Mesodermal cell (in vitro differentiated cells): ENCODE measurements around the gene ACOX3.
"Not testable (repeated sequence)": the region's sequence is repeated elsewhere in the genome, so short reads cannot be mapped to it uniquely, and the experiment has no call there.

Experiments
- H3K27ac ChIP-seq: 2 replicates; pipeline ENCODE4 v1.7.0; 2013; ENCODE audit warnings: mild to moderate bottlenecking, low read depth, low read length, moderate library complexity; ENCODE audit not compliant: severe bottlenecking
- H3K36me3 ChIP-seq: 2 replicates; pipeline ENCODE4 v1.7.1; 2013; ENCODE audit warnings: mild to moderate bottlenecking, low read length, moderate library complexity; ENCODE audit not compliant: control insufficient read depth, insufficient read depth
- H3K4me1 ChIP-seq: one replicate; pipeline ENCODE4 v1.7.1; 2013; ENCODE audit warnings: mild to moderate bottlenecking, low read length; ENCODE audit not compliant: insufficient read depth, control insufficient read depth, poor library complexity, severe bottlenecking
- H3K4me3 ChIP-seq: 2 replicates; pipeline ENCODE4 v1.7.0; 2013; ENCODE audit warnings: low read length, control low read depth, mild to moderate bottlenecking; ENCODE audit not compliant: insufficient read depth, poor library complexity, severe bottlenecking; ENCODE audit errors: extremely low read depth
- H3K9me3 ChIP-seq: 2 replicates; pipeline ENCODE4 v1.7.1; 2013; ENCODE audit warnings: mild to moderate bottlenecking, low read length, moderate library complexity; ENCODE audit not compliant: control insufficient read depth
- WGBS, 2 experiments: methylation state at CpG; one replicate each; pipeline ENCODE4 v1.1.5; 2013; ENCODE audit warnings: missing lambda C conversion rate in 2 of 2; ENCODE audit not compliant: insufficient coverage in 2 of 2; 5-methylcytosine and 5-hydroxymethylcytosine counted together

ACOX3 gene

DNA sequence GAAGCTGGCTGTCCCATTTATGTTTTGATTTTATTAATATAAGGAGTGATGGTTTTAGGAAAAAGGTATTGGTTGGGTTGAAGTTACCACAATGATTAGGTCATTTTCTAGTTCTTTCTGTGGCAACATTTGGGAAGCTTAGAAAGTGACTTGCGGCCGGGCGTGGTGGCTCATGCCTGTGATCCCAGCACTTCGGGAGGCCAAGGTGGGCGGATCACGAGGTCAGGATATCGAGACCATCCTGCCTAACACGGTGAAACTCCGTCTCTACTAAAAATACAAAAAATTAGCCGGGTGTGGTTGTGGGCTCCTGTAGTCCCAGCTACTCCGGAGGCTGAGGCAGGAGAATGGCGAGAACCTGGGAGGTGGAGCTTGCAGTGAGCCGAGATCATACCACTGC, 54.4 kb downstream of the ACOX3 start:
- peaks cover 10% of the 10 kb centered on the region for H3K36me3 ChIP-seq
- 95 to 98% methylated on average over 7 of the region's 13 CpGs for WGBS, 2 experiments
- not testable (repeated sequence) for H3K9me3 ChIP-seq, H3K27ac ChIP-seq, H3K4me3 ChIP-seq, H3K4me1 ChIP-seq

DNA sequence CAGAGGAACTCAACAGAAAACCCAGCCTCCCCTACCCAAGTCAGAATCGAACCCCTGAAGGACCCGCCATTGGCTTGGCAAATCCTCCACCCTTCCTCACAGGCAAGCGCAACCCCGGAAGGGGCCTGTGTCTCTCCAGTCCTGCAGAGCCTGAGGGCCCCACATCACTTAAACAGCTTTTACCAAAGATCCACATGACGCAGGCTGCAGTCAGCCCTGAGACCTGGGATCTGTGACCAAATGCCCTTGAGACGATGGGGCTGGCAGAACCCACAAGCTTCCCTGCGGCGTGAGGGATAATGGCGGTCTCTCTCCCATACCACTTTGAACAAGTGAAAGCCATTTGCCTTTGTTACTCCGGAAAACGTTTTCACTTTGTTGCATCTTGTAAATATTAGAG, 54.9 kb downstream of the ACOX3 start:
- peaks cover 5% of the 10 kb centered on the region for H3K4me1 ChIP-seq
- WGBS, 2 experiments = 96 to 99% methylated on average over 9 to 10 of the region's 11 CpGs
- H3K36me3 ChIP-seq = peaks cover 14% of the 10 kb centered on the region
- no peaks in the 10 kb centered on the region for H3K9me3 ChIP-seq
- no peak overlapping the region for H3K4me3 ChIP-seq
- no peak overlapping the region for H3K27ac ChIP-seq

DNA sequence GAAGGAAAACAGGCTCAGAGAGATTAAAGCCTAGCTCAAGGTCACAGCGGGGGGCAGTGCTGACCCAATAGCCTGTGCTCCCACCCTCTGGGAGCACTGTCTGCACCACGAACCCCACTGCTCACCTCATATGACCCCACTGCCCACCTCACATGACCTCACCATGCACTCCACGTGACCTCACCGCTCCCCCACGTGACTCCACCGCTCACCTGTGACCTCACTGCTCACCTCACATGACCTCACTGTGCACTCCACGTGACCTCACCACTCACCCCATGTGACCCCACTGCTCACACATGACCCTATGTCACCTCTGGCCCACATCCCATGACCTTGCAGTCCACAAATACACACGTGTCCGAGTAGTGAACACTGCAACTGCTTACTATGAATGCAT, 55.4 kb downstream of the ACOX3 start:
- H3K36me3 ChIP-seq = peaks cover 14% of the 10 kb centered on the region
- H3K4me1 ChIP-seq = peaks cover 5% of the 10 kb centered on the region
- no peaks in the 10 kb centered on the region for H3K9me3 ChIP-seq
- no peak overlapping the region for H3K27ac ChIP-seq
- no peak overlapping the region for H3K4me3 ChIP-seq
- WGBS, 2 experiments = 96 to 100% methylated on average over 7 to 9 of the region's 9 CpGs

DNA sequence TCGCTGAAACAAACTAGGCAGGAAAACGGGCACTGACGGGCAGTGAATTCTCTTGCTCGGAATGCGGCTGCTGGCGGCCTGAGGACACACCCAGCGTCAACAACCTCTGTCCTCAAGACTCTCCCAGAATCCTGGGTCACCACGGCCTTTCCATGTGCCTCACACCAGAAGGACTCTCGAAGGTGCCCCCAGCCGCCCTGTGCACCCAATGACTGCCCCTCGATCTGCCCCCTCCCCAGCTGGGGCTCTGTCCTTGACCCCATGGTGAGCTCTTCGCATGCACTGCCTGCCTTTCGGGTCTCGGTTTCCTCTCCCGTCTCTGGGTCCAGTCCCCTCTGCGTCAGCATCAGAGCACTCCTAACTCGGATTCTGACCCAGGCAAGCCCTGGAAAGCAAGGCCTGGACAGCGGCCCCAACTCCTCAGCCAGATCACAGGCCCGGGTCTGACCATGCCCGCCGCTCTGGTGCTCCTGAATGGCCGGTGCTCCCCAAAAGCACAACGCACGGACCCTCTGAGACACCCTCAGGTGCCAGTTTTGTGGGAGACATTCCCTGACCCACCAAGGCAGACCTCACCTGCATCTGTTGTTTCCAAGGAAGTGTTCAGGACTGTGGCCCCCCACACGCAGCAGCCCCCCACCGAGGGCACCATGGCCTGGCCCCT, 56.0 kb downstream of the ACOX3 start:
- peaks cover 14% of the 10 kb centered on the region for H3K36me3 ChIP-seq

DNA sequence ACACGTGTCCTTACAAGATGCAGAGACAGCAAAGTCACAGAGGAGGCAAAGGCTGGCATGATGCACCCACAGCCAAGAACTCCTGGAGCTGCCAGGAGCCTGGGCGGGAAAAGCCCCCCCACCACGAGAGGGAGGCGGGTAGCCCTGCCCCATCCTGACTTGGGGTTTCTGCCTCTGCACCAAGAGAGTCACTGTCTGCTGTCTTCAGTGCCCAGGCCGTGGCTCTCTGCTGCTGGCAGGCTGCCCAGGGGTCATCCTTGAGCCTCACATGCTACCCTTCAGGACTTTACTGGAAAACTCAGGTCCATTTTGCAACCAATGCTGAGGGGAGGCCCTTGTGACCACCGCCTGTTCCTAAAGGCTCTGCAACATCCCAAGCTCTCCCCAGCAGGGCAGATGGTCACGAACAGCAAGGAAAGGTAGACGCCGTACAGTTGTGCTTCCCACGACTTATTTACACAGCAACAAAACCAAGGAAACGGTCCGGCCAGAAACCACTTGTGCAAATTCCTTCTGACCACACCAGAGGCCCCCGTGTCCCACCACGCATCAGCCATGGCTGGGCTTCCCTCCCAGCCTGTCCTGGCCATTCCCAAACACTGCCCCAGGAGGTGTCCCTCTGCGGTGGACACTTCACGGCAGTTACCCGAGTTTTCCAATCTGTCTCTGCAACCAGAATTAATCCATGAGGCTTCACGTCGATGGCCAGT, 56.9 kb downstream of the ACOX3 start:
- H3K4me3 ChIP-seq = no peak overlapping the region
- no peaks in the 10 kb centered on the region for H3K9me3 ChIP-seq
- peaks cover 5% of the 10 kb centered on the region for H3K4me1 ChIP-seq
- peaks cover 8% of the 10 kb centered on the region for H3K36me3 ChIP-seq
- no peak overlapping the region for H3K27ac ChIP-seq
- WGBS, 2 experiments = 90 to 94% methylated on average over 15 of the region's 19 CpGs

More for the DNA sequence above, 56.0 kb downstream of the ACOX3 start:
- Histone ChIP-seq H3K9me3 (no peaks in the 10 kb centered on the region), H3K27ac (no peak overlapping the region), H3K4me3 (no peak overlapping the region), H3K4me1 (peaks cover 5% of the 10 kb centered on the region)
- 94% methylated on average over 16 to 26 of the region's 26 CpGs for WGBS, 2 experiments

DNA sequence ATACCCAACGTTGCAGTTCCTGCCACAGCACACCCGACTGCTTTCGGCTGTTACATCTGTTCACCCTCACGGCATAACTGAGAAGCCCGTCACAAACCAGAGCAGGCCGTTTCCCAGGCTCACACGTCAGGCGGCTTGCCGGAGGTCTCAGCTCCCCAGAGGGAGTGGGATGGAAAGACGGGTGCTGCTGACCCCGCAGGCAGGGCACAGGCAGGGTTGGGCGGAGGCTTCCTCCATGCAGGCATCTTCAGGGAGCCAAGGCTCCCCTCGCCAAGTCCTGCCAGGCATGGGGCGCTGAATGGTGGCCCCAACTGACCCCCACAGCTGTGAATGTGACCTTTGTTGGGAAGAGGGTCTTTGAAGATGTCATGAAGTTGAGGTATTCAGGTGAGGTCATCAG, 57.5 kb downstream of the ACOX3 start:
- no peak overlapping the region for H3K4me3 ChIP-seq
- peaks cover 5% of the 10 kb centered on the region for H3K4me1 ChIP-seq
- H3K9me3 ChIP-seq = no peaks in the 10 kb centered on the region
- peaks cover 8% of the 10 kb centered on the region for H3K36me3 ChIP-seq
- WGBS, 2 experiments = 95 to 97% methylated on average over 10 to 12 of the region's 14 CpGs
- H3K27ac ChIP-seq = no peak overlapping the region

DNA sequence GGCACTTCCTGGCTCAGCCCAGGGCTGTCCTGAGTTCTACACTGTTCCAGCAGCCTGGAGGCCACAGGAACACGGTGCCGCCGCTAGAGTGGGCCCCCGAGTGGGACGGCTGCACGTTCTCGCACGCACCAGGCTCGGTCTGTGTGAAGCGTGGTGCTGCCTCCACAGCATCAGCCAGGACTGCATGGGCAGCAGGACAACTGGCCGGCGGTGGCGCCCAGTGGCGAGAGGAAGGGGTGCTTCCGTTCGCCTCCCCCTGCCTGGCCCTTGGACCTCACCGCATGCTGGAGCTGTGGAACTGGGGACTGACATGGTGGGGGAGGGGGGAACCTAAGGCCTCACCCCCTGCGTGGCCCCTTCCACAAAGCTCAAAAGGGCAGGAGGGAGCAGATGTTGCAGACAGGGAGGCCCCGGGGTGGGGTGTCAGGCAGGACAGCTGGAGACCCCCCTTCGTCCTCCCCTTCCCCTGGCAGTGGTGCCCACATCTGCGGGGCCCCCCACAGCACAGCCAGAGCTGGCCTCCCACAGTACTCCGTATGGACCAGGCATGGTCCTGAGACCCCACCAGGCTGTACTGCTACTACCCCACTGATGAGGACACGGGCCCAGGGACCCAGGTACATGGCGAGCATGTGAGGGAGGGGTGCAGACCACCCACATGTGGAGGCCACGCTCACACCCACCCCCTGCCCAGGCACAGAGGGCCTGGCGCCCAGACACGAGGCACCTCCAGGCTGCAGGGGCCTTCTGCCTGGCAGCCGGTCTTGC, 58.5 kb downstream of the ACOX3 start:
- Histone ChIP-seq H3K36me3 (peaks cover 8% of the 10 kb centered on the region), H3K9me3 (no peaks in the 10 kb centered on the region), H3K27ac (no peak overlapping the region), H3K4me3 (no peak overlapping the region), H3K4me1 (peaks cover 5% of the 10 kb centered on the region)
- 91 to 94% methylated on average over 23 to 26 of the region's 28 CpGs for WGBS, 2 experiments

DNA sequence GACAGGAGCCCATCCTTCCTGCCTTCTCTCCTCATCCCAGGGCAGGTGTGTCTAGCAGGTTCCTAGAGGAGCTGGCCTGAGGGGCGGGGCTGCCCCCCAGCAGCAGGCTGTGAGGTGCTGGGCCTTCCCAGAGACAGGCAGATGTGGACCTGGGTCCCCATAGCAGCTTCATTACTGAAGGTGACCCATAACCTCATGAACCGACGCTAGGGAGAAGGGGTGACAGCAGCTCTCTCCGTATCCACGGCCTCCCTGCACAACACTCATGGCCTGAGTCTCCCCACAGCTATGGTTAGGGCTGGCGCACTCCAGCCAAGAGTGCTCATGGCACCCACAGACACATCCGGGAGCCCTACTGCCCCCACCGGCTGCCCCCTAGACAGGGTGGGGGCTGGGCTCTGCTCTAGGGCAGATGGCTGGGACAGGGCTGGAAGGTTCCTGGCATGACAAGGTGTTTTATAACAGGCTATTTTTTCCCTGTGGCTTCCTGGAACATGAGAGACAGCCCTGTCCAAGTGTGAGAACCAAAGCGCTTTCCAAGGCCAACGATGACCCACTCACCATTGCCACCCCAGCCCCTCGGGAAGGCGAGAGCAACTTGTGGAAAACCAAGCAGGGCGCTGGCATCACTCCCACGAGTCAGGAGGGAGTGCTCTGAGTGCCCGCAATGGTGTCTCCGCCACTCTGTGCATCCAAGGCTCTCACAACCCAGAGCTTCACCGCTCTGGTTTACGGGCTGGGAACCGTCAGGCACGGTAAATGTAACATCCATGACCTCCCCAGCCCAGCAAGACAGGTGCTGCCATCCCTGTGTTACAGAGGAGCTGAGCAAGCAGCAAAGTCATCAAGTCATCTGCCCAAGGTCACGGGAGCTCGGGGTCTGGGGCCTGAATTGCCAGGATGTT, 59.8 kb downstream of the ACOX3 start:
- 95 to 97% methylated on average over 19 to 22 of the region's 22 CpGs for WGBS, 2 experiments
- Histone ChIP-seq H3K4me3 (no peak overlapping the region), H3K9me3 (no peaks in the 10 kb centered on the region), H3K36me3 (peaks cover 5% of the 10 kb centered on the region), H3K4me1 (peaks cover 5% of the 10 kb centered on the region), H3K27ac (no peak overlapping the region)

DNA sequence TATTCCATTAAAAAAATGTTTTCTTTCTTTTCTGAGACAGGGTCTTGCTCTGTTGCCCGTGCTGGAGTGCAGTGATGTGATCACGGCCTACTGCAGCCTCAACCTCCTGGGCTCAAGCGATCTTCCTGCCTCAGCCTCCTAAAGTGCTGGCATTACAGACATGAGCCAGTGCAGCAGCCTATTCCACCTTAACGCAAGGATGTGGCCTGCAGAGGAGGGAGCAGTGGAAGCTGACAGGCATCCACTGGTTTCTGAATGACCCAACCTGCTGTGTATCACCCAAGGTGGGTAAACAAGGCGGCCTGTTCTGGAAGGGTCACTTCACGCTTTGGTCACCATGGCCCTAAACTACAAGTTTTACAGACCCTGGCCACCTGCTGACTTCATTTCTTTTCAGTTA, 60.8 kb downstream of the ACOX3 start:
- no peaks in the 10 kb centered on the region for H3K9me3 ChIP-seq
- peaks cover 5% of the 10 kb centered on the region for H3K36me3 ChIP-seq

DNA sequence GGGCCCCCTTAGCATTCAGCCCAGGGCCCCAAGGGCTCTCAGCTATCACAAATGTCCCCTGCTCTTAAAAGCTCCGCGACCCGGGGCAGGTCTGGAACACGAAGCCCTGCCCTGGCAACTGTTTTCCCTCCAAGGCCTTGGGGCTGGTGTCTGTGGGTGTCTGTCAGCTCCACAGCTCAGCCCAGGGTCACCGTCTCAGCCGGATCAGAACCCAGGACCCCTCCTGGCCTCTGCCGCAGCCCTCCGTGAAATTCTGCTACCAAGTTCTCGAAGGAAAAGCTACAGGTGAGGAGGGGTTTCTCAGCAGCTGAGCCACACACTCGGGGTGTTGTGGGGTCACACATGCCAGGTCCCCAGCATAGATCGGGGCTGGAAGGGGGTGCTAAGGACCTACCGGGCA, 61.2 kb downstream of the ACOX3 start:
- H3K4me3 ChIP-seq = no peak overlapping the region
- no peaks in the 10 kb centered on the region for H3K9me3 ChIP-seq
- H3K4me1 ChIP-seq = peaks cover 5% of the 10 kb centered on the region
- H3K36me3 ChIP-seq = peaks cover 5% of the 10 kb centered on the region
- WGBS, 2 experiments = 89 to 95% methylated on average over 10 to 11 of the region's 12 CpGs
- H3K27ac ChIP-seq = no peak overlapping the region

More for the DNA sequence above, 60.8 kb downstream of the ACOX3 start:
- Histone ChIP-seq H3K4me3 (no peak overlapping the region), H3K4me1 (peaks cover 5% of the 10 kb centered on the region), H3K27ac (no peak overlapping the region)
- WGBS, 2 experiments = 94 to 95% methylated on average over 5 to 6 of the region's 6 CpGs
